ENCODE data around the gene XKRX. TPM values are rescaled to one million over a fixed set of nuclear protein-coding genes. Genes with fewer than 3 reads are reported as not detected.

The XKRX gene
- 0.33 and 0.83 TPM in 2 replicates for total RNA-seq (2022)
- percentile 35 among the genes with signal in this experiment for Bru-seq, nascent RNA
- BruChase-seq, experiment 1, labeled RNA remaining after a 6-hour chase = percentile 38 among the genes with signal in this experiment
- percentile 30 among the genes with signal in this experiment for BruChase-seq, experiment 2, labeled RNA remaining after a 2-hour chase
- long read RNA-seq, partial matches to known transcripts = 0 of 1 reads
- long read RNA-seq, other reads (novel, unspliced or antisense) = 0 of 1 reads

DNA sequence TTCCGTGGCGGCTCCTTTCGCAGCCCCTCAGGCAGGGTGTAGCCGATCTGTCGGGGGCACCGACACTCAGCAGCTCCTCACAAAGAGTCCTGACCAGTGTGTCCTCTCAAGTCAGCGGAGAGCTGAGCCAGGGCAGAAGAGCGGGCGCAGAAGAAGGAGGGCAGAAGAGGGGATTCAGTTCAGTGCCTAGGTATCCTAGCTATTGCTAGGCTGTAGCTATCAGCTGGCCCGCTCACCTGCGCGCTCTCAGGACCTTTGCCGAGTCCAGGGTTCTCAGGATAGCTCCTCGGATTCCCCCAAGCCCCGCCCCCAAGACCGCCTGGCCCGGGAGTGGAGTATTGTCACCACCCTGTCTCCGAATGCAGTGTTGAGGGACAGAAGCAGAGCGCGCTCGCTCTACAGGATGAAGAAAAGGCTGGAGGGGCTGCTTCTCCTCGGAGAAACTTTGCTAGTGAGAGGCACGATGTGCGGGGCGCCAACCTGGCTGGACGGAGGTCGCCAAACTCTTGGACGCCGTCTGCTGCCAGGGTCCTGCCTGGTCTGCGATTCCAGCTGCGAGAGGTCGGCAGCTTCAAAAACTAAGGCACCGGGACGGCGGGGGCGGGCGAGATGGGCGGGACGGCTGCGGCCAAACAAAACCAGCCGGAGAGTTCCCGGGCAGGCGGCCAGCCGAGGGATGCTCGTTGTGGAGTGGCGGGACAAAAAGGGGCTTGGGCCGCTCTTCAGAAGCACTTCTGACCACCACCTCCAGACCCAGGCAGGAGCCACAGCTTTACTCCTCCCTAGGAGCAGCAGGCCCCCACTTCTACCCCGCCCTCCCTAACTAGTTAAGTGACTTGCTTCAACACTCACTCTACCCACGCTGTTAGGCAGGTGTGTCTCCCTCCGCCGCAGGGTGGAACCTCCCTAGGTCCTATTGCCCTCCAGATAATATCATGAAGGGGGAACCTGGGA, at the start of gene XKRX:
Gene XKRX, minus strand, starts transcription at position 258 of the 954 bp plus-strand sequence. CDS start 613 bp downstream, outside the sequence.
- Mint-ChIP-seq H3K36me3 (ENCODE audit: insufficient read depth, unreplicated experiment) (peaks cover 14% of the 10 kb centered on the region), H3K4me3 (ENCODE audit: low read depth, unreplicated experiment) (peak within 1 kb of the TSS; percentile 80), H3K27me3 (ENCODE audit: unreplicated experiment) (no peaks in the 10 kb centered on the region), H3K27ac (ENCODE audit: unreplicated experiment) (no peak within 1 kb of the TSS), H3K9me3 (ENCODE audit: low read depth, unreplicated experiment) (peaks cover 7% of the 10 kb centered on the region), H3K4me1 (ENCODE audit: low read depth, unreplicated experiment) (no peaks in the 10 kb centered on the region)
- no TSS peak for BruUV-seq (replicated peaks)
- TF ChIP-seq, protein P1, sequence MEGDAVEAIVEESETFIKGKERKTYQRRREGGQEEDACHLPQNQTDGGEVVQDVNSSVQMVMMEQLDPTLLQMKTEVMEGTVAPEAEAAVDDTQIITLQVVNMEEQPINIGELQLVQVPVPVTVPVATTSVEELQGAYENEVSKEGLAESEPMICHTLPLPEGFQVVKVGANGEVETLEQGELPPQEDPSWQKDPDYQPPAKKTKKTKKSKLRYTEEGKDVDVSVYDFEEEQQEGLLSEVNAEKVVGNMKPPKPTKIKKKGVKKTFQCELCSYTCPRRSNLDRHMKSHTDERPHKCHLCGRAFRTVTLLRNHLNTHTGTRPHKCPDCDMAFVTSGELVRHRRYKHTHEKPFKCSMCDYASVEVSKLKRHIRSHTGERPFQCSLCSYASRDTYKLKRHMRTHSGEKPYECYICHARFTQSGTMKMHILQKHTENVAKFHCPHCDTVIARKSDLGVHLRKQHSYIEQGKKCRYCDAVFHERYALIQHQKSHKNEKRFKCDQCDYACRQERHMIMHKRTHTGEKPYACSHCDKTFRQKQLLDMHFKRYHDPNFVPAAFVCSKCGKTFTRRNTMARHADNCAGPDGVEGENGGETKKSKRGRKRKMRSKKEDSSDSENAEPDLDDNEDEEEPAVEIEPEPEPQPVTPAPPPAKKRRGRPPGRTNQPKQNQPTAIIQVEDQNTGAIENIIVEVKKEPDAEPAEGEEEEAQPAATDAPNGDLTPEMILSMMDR (IDR thresholded peaks at IDR 0.05; ENCODE audit: unreplicated experiment) = no peak
- intact Hi-C loops (cut with micrococcal nuclease; ENCODE audit: unreplicated experiment) = loop anchor here (1.0 kb wide), 1 partner anchor 49 kb away; no protein-coding TSS in a partner anchor
- DNase-seq = peak; percentile 53
- CTCF ChIA-PET = no interaction called here

GRCh38 chrX:100976211-100976610, 47.5 kb upstream of the XKRX start:
- H3K4me1 Mint-ChIP-seq (ENCODE audit: low read depth, unreplicated experiment) = peaks cover 19% of the 10 kb centered on the region

GRCh38 chrX:100975212-100975611, 46.5 kb upstream of the XKRX start:
- H3K9me3 Mint-ChIP-seq (ENCODE audit: low read depth, unreplicated experiment) = peaks cover 2% of the 10 kb centered on the region
- no peaks in the 10 kb centered on the region for H3K27me3 Mint-ChIP-seq (ENCODE audit: unreplicated experiment)
- DNase-seq = no peak
- intact Hi-C loops (cut with micrococcal nuclease; ENCODE audit: unreplicated experiment) = no loop called here
- H3K4me3 Mint-ChIP-seq (ENCODE audit: low read depth, unreplicated experiment) = no peak overlapping the region
- no peaks in the 10 kb centered on the region for H3K36me3 Mint-ChIP-seq (ENCODE audit: insufficient read depth, unreplicated experiment)
- peaks cover 12% of the 10 kb centered on the region for H3K4me1 Mint-ChIP-seq (ENCODE audit: low read depth, unreplicated experiment)
- CTCF ChIA-PET = no interaction called here
- BruUV-seq (replicated peaks) = no TSS peak
- TF ChIP-seq, protein P1 (IDR thresholded peaks at IDR 0.05; ENCODE audit: unreplicated experiment) = no peak
- no peak overlapping the region for H3K27ac Mint-ChIP-seq (ENCODE audit: unreplicated experiment)

More at GRCh38 chrX:100976211-100976610, 47.5 kb upstream of the XKRX start:
- Mint-ChIP-seq H3K4me3 (ENCODE audit: low read depth, unreplicated experiment) (no peak overlapping the region), H3K36me3 (ENCODE audit: insufficient read depth, unreplicated experiment) (peaks cover 7% of the 10 kb centered on the region), H3K9me3 (ENCODE audit: low read depth, unreplicated experiment) (peaks cover 2% of the 10 kb centered on the region), H3K27ac (ENCODE audit: unreplicated experiment) (no peak overlapping the region), H3K27me3 (ENCODE audit: unreplicated experiment) (no peaks in the 10 kb centered on the region)
- TF ChIP-seq, protein P1 (IDR thresholded peaks at IDR 0.05; ENCODE audit: unreplicated experiment) = no peak
- CTCF ChIA-PET = interaction anchor here (0.6 kb wide), 1 partner anchor 73 kb away, joined by 3 read pairs; no protein-coding TSS in a partner anchor
- no peak for DNase-seq
- BruUV-seq (replicated peaks) = no TSS peak
- intact Hi-C loops (cut with micrococcal nuclease; ENCODE audit: unreplicated experiment) = no loop called here

DNA sequence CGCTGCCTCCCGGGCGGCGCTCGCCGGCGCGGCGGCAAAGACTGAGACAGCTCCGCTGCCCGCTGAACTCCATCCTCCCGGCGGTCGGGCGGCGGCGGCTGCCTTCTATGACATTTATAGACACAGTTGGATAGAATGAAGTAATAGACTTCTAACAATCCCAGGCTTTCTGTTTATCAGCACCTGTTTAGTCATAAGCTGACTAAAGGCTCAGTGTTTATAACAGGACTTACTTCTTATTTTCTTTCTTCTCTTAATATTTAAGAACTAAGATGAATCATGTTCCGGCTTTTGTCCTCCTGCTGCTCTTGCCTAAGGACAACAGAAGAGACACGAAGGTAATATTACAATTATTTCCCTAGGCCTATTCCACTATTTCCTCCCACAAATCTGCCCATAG, 44.7 kb upstream of the XKRX start:
- Mint-ChIP-seq H3K27ac (ENCODE audit: unreplicated experiment) (no peak overlapping the region), H3K4me3 (ENCODE audit: low read depth, unreplicated experiment) (no peak overlapping the region), H3K4me1 (ENCODE audit: low read depth, unreplicated experiment) (no peaks in the 10 kb centered on the region), H3K36me3 (ENCODE audit: insufficient read depth, unreplicated experiment) (no peaks in the 10 kb centered on the region), H3K9me3 (ENCODE audit: low read depth, unreplicated experiment) (peaks cover 1% of the 10 kb centered on the region), H3K27me3 (ENCODE audit: unreplicated experiment) (no peaks in the 10 kb centered on the region)
- DNase-seq = no peak
- intact Hi-C loops (cut with micrococcal nuclease; ENCODE audit: unreplicated experiment) = no loop called here
- TF ChIP-seq, protein P1 (IDR thresholded peaks at IDR 0.05; ENCODE audit: unreplicated experiment) = no peak
- CTCF ChIA-PET = no interaction called here
- no TSS peak for BruUV-seq (replicated peaks)

Measured in Calu3 (cell line).